Central memory CD8-positive, alpha-beta T cell (primary cell): ENCODE data around the gene ALDH9A1.

Source experiments
- ATAC-seq: fragments of 150-1000 bp; cut with Tn5 transposase; replicated peaks from 2 replicates; pipeline ENCODE4 v1.10.0; 2022; ENCODE audit warnings: mild to moderate bottlenecking, moderate FRiP score, moderate number of reproducible peaks; ENCODE audit not compliant: poor library complexity, severe bottlenecking; ENCODE audit errors: extremely low read depth
- DNase-seq, 2 donors: peaks; one replicate each; pipeline ENCODE4 v3.0.0; 2021; ENCODE audit warnings: low spot score in 2 of 2
- H3K27ac Mint-ChIP-seq: one replicate; pipeline ENCODE4 v1.8.0; 2022; ENCODE audit warnings: low read depth, mild to moderate bottlenecking, moderate library complexity, mixed read lengths
- H3K27me3 Mint-ChIP-seq: one replicate; pipeline ENCODE4 v1.8.0; 2022; ENCODE audit warnings: mixed read lengths
- H3K36me3 Mint-ChIP-seq: one replicate; pipeline ENCODE4 v1.8.0; 2022; ENCODE audit warnings: mild to moderate bottlenecking, moderate library complexity, mixed read lengths; ENCODE audit not compliant: insufficient read depth
- H3K4me1 Mint-ChIP-seq: one replicate; pipeline ENCODE4 v1.8.0; 2022; ENCODE audit warnings: mixed read lengths
- H3K4me3 Mint-ChIP-seq: one replicate; pipeline ENCODE4 v1.8.0; 2022; ENCODE audit warnings: mild to moderate bottlenecking, moderate library complexity, mixed read lengths
- H3K9me3 Mint-ChIP-seq: one replicate; pipeline ENCODE4 v1.8.0; 2022; ENCODE audit warnings: mixed read lengths

The ALDH9A1 gene

GRCh38 chr1:165624441-165624840, 73.9 kb downstream of the ALDH9A1 start:
- no peaks in the 10 kb centered on the region for H3K9me3 Mint-ChIP-seq
- H3K27me3 Mint-ChIP-seq: peaks cover 10% of the 10 kb centered on the region
- no peaks in the 10 kb centered on the region for H3K4me1 Mint-ChIP-seq
- DNase-seq (no peak), ATAC-seq (no peak)
- H3K36me3 Mint-ChIP-seq: no peaks in the 10 kb centered on the region
- no peak overlapping the region for H3K27ac Mint-ChIP-seq
- no peak overlapping the region for H3K4me3 Mint-ChIP-seq

DNA sequence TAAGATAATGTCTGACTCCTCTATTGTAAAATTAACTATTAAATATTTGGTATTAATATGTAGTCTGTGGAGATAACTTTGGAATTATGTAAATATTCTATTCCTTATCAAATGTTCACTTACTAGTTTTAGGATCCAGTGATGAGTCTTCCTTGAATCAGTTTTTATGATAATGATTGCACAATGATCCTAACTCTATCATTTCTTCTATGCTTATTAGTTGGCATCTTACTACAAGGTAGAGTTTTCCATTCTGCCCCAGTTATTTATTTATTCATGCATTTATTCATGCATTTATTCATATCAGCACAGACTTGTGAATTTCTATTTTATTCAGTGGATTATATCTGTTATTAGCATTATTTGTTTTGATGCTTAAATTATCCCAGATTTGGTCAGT, 74.7 kb downstream of the ALDH9A1 start:
- Mint-ChIP-seq H3K4me1 (no peaks in the 10 kb centered on the region), H3K27ac (no peak overlapping the region), H3K9me3 (no peaks in the 10 kb centered on the region), H3K36me3 (no peaks in the 10 kb centered on the region), H3K27me3 (peaks cover 10% of the 10 kb centered on the region), H3K4me3 (no peak overlapping the region)
- ATAC-seq: no peak
- no peak for DNase-seq

GRCh38 chr1:165619647-165620151, 78.7 kb downstream of the ALDH9A1 start:
- Mint-ChIP-seq H3K4me1 (no peaks in the 10 kb centered on the region), H3K4me3 (no peak overlapping the region), H3K9me3 (no peaks in the 10 kb centered on the region), H3K36me3 (no peaks in the 10 kb centered on the region), H3K27me3 (peaks cover 21% of the 10 kb centered on the region), H3K27ac (no peak overlapping the region)
- no peak for DNase-seq
- no peak for ATAC-seq

DNA sequence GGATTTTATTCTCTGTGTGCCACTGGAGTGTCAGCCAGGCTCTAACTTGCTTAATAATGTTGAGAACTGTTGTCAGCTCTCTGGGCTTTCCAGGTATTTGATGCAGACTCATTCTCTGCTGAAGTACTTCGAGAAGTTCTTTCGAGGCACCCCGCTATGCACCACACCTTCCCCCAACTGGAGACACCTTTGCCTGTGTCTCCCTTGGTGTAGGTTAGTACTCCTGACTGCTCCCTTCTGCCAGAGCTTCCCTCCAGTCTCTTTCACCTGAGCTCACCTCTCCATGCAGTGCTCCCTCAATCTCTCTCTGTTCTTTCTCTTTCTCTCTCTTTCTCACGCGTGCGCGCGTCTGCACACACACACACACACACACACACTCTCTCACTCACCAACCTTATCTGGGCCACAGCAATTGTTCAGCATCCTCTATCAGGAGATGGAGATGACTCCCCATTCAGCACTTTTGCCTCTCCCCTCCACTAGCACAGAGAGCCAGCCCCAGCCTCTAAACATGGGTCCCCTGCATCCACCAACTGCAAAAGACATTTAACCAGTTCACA, 81.3 kb downstream of the ALDH9A1 start:
- no peaks in the 10 kb centered on the region for H3K4me1 Mint-ChIP-seq
- DNase-seq (no peak), ATAC-seq (no peak)
- peaks cover 18% of the 10 kb centered on the region for H3K27me3 Mint-ChIP-seq
- H3K4me3 Mint-ChIP-seq: no peak overlapping the region
- H3K9me3 Mint-ChIP-seq: no peaks in the 10 kb centered on the region
- no peaks in the 10 kb centered on the region for H3K36me3 Mint-ChIP-seq
- H3K27ac Mint-ChIP-seq: no peak overlapping the region

- ATAC-seq (no peak), DNase-seq (no peak)
- Mint-ChIP-seq H3K4me3 (no peak overlapping the region), H3K27ac (no peak overlapping the region), H3K4me1 (no peaks in the 10 kb centered on the region), H3K9me3 (no peaks in the 10 kb centered on the region), H3K36me3 (no peaks in the 10 kb centered on the region), H3K27me3 (peaks cover 26% of the 10 kb centered on the region)
These were observed 82.2 kb downstream of the ALDH9A1 start for GRCh38 chr1:165616054-165616612.
